CD1c-positive myeloid dendritic cell (primary cell): ENCODE measurements around the gene TSEN15.

Source experiments
- DNase-seq: peaks from one replicate; pipeline ENCODE4 v3.0.0-alpha.2; 2016; ENCODE audit errors: extremely low spot score

TSEN15 gene

DNA sequence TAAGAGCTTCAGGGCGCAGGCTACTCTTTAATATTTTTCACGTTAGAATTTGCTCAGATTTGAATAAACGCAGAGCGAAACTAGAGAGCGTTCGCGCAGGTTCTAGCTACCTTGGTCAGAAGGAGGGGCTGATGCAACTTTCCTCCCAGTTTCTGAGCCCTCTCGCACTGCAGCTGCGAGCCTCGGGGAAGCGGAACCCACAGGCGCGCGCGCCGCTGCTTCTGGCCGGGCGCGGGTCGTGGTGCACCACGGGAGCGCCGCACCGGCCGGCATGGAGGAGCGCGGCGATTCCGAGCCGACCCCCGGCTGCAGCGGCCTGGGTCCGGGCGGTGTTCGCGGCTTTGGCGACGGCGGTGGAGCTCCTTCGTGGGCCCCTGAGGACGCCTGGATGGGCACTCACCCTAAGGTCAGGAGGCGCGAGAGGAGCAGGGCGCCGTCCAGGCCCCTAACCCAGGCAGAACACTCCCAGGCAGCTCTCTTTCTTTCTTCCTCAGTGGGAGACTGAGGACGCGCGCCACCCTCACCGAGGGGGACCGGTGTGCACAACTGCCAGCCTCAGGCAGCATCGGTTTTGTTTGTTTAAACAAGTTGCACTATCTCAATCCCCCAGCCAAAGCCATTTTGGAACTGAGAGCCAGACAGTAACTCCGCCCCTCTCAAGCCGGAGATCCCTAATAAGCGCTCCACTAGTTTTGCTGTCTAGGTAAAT is at the start of gene TSEN15:
Gene TSEN15 (plus strand): TSS at position 246 of the 709 bp plus-strand sequence. CDS start 26 bp downstream, at position 272.
- peak; percentile 83 for DNase-seq

DNA sequence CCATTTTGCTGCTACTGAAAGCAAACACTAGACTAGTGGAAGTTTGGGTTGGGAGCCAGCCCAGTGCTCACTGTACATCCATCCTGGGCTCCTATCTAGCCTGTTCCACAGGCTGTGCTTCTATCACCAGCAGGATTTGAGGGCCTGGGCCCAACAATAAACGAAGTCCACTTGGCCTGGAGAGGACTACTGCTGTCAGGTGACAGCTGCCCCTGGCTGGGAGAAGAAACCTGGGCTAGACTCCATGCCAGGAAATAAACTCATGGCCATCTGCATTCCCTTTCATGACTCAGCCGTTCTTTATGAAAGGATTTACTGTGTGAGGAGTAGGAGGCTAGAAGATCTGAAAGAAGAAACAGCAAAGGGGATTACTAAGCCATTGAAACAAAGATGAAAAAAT is 49.5 kb upstream of the TSEN15 start:
- no peak for DNase-seq

DNA sequence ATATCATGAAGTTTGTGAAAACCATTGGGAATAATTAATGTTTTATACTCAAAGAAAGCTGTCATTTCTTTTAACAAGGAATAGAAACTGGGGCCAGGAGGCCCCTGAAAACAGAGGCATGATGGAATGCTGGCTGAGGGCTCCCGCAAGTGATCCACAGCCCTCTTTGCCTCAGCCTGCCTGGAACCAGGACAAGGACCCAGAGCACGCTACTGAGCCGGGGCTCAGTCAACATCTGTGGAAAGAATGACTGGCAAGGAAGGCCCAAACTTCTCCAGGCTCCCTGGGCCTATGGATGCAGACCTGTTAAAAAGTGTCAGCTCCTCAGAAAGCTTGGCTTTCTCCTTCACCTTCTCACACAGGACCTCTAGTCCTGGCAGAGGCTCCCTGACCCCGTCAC is 46.6 kb upstream of the TSEN15 start:
- DNase-seq, result no peak

DNA sequence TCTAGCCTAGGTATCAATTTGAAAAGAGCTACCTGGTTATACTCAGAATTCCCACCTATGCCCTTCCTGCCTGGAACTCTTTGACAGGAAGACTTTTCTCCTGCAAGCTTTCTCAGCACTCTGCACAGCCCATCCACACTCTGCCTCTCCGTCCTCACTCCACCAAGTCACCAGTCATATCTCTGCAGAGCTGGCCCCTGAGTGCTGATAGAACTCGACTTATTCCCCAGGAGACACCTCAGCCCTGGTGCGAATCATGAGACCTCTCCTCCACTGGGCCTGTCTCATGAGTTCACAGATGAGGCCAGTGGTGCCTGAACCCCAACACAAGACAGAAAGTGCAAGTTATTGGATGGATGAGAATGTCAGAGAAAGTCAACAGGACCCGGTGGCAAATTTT is 46.0 kb upstream of the TSEN15 start:
- no peak for DNase-seq

DNA sequence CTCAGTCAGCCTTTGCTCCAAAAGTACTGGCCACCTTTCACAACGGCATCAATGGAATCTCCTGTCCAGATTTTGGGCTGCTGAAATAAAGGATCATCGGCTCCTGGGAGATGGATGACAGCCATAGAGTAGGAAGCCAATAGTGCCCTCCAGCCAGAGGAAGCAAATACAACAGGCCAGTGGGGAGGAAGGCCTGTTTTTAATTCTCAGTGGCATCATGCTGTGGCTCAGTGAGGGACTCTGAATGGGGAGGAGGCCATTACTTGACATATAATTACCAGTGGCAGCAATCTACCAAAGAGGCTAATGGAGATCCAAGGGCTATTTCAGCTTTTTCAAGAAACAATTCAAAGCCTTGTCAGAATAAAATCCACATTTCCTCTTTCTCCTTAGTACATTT is 40.7 kb upstream of the TSEN15 start:
- DNase-seq, result no peak

DNA sequence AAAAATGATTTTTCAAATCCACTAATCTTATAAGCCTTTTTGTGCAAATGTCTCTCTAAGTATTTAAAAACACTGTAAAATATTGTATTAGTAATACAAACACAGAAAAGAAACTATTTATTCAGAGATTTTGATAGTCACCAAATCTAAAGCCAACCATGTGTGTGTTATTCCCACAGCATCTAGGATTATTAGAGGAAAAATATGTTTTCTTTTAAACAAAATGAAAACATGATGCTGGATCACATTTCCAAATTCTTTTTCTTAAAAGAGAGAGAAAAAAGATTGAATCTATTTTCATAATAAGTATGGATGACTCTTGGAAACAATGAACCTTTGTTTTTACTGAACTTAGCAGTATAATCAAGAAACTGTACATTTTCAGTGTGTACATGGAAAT is 39.3 kb upstream of the TSEN15 start:
- no peak for DNase-seq

DNA sequence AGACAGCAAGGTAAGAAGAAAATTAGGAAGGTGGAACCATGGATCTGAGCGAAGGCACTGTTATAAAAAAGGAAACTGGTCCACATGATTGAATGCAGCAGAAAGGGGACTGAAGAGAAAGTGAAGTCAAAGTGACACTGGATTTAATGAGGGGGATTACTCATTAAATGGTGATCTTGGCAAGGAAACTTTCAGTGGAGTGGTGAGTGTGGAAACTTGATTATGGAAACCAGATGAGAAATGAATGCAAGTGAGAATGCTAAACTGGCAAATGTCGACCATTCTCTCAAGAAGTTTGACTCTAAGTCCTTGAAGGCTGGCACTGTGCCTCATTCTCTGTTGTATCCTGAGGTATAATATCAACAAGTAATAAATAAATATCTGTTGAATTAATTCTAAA is 37.3 kb upstream of the TSEN15 start:
- DNase-seq, result no peak

DNA sequence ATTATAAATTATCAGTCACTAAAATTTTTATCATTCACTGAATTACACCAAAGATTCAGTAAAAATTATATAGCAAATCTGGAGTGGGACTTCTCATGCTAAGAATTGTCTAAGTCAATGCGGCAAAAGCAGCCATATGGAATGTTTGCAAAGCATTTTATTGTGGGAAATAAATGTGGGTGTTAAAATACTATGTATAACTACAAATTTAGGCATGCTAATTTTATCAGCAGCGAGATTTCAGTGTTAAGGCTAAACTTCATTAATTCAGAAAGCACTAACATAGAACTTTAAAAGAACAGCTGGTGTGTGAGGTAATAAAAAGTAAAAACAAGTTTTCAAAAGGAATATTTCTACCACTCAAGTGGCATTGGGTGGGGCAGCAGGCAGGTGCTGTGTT is 35.4 kb upstream of the TSEN15 start:
- DNase-seq, result no peak

DNA sequence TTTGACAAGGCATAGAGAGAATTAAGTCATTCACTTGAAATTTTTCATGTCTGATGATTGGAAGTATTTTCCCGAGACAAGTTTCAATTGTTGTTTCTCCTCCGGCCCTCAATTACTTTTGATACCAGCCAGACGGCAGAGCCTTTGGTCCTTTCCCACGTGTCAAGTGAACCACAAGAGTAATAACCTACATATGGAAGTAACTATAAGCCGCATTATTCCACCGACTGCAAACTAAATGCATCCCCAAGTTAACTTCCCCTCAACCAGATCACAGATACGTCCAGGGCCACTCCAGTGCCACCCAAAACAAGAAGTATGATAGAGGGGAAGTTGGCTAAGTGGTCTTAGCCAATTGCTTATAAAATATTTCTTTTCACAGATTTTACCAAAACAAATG is 34.2 kb upstream of the TSEN15 start:
- DNase-seq, result peak; percentile 65

DNA sequence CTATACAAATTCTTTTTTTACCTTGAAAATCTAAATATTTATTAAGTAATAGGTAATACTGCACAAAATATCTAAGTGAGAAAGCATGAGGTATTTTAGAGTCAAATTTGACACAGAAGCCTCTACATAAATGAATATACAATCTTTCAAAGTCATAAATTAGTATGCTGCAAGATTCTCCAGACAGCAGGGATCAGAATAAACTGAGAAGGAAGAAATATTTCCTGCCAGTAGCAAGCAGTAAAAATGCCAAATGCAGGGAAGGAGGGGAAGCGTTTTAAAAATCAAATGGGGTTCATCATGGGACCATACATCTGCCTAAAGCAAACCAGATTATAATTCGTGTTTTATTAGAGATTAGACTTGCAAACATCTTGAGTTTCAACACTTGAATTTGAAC is 32.9 kb upstream of the TSEN15 start:
- no peak for DNase-seq

DNA sequence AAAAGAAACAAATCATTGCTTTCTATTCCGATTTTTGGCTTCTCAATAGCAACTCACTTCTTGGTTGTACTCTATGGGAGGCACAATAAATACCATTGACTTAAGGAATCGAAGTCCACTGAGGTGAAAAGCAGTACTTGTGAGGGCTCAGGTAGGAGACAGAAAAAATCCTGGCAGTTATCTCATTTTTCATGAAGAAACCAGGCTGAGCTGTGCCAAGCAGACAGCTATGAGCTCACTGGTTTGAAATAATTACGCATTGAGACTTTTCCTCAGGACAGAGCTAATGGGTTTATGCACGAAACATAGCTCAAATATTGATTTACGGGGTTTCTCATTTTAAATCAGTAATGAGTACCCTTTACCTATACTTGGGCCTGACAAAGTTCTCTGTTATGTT is 32.5 kb upstream of the TSEN15 start:
- no peak for DNase-seq

DNA sequence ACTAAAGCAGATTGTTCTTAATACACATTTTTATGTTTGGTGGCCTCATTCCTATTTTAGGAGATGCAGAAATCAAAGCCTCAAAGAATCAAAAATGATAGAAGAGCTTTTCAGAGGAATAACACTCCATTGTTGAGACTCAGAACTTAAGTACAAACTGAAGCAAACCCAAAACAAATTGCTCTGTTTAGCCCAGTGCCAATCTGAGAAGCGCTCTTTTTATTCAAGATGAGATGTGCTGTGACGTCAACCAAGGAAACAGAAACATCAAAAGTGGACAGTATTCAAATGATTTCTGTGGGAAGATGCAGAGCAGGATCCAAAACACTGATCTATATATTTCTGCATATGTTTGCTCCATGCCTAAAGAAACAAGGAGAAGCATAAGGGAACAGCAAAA is 32.0 kb upstream of the TSEN15 start:
- no peak for DNase-seq

DNA sequence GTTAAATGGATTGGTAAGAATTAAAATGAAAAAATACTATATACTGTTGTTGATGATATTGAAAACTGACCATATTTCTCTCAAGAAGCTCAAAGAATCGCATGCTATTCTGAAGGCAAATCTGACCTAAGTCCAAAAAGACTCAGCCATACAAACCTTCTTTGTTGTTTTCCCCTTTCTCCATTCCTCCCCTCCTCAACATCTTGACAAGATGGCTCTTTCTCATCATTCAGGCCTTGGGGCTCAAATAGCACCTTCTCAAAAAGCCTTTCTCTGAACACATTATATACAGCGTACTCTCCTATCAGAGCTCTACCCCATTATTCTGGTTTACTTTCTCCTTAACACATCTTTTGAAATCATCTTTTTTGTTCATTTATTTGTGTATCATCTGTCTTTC is 31.2 kb upstream of the TSEN15 start:
- no peak for DNase-seq

DNA sequence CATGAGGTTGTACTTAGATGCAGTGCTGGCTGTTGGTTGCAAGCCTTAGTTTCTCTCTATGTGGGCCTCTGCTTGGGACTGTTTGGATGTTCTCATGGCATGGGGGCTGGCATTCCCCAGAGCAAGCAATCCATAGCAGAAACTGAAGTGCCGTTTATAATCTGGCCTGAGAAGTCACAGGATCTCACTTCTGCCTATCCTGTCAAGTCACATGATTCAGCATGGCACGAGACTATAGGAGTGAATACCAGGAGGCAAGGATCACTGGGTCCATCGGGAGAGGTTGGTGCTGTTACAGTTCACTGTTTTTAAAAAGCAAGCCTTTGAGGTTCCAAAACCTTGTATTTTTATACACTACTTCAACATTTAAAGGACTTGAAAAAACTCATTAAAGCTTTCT is 30.7 kb upstream of the TSEN15 start:
- DNase-seq, result no peak

DNA sequence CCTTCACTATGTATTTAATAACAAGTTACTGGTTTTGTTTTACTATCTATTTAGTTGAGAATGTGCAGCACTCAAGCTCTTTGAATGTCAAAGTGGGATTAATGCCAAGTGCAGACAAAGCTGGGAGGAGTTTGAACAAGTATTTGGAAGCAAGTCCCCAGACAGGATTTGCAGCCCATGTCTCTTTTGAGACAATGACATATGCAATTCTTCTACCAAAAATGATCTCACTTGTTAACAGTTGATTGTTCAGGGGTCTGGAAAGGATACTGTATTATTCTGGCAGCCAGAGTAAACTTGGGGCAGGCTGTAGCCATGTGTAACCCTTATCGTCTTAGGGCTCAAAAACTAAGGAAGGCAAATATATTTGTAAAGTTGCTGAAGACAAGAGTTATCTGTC is 29.8 kb upstream of the TSEN15 start:
- DNase-seq, result no peak

DNA sequence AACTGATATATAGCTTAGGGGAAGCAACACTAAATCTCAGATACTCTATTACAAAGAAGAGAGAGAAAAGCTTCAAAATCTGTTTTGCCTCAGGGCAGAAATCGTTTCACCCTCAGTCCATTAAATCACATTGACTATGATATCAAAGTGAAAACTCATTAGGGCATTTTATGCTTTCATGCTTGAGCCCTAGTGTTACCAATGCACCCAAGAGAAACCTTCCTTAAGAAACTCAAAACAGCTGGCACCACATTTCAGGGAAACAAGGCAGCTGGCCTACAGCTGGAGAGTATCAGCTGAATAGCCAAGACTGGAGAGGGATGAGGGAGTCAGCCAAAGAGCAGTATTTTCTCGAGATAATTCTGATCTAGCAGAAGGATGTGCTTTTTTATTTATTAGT is 28.9 kb upstream of the TSEN15 start:
- no peak for DNase-seq

DNA sequence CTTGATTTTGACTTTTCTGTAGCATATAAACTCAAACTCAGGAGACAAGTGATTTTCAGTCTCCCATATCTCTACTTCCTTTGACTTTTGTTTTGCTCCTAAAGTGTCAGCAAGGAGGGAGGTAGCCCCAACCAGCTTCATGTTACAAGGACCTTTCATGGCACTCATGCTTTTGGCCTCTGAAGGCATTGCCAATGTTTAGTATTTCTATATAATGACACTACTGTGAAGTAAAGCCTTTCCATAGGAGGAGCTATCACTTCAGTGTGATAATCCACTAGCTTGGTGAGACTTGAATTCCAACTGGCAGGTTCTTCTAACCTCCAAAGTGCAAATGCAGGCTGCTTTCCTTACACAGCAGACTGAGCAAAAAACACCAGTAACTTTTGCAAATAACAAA is 28.4 kb upstream of the TSEN15 start:
- DNase-seq, result no peak

DNA sequence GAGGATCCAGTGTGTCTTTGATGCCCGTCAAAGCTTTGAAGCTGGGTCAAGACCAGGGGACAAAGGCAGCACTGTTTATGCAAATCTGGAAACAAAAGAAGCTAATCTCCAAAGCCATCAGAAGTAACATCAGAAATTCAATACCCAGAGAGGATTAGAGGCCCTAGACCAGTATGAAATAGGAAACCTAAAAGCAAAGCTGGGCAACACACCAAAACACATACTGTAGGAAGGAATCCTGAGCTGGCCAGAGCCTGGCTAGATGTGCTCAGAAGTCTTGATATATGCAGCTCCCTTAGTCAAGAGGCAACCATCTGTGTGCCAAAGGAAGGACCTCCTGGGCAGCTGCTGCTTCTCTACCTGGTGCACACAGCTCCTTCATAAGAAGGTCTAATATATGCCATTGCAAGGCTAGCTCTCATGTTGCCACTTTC is 26.3 kb upstream of the TSEN15 start:
- no peak for DNase-seq

DNA sequence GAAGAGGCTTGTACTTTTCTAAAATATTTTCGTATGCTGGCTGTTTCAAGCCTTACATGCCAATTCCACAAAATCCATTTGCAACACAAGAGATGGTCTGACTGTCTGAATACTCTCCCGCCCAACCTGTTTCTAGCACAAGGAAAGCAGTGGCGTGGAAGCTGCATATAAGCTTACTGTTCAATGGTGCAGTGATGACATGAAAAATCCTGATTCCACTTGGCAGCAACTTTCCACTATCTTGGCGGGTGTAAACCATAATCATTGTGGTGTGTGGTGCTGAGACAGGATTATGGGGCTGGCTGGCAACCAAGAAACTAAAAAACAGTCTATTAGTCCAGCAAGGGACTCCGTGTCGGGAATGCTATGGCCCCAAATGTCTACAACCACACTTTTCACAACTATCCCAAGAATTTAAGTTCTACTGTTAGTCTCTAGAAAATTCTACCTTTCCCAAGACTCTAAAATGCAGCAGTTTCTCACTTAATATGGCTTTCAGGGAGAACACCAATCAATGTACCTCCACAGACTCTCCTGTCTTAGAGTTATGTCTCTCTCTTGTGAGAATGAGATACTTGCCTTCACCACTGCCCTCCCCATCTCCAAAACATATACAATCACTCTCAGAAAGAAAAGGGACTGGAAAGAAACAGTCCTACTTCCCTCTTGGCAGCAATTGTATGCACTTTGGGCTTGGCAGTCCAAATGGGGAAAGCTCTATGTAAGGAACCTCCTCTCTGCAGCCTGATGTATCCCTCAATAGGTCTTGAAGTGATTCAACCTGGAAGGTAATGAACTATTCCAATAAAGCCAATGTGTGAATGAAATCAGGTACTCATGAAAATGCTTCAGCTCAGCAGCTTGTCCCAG is 23.5 kb upstream of the TSEN15 start:
- no peak for DNase-seq

DNA sequence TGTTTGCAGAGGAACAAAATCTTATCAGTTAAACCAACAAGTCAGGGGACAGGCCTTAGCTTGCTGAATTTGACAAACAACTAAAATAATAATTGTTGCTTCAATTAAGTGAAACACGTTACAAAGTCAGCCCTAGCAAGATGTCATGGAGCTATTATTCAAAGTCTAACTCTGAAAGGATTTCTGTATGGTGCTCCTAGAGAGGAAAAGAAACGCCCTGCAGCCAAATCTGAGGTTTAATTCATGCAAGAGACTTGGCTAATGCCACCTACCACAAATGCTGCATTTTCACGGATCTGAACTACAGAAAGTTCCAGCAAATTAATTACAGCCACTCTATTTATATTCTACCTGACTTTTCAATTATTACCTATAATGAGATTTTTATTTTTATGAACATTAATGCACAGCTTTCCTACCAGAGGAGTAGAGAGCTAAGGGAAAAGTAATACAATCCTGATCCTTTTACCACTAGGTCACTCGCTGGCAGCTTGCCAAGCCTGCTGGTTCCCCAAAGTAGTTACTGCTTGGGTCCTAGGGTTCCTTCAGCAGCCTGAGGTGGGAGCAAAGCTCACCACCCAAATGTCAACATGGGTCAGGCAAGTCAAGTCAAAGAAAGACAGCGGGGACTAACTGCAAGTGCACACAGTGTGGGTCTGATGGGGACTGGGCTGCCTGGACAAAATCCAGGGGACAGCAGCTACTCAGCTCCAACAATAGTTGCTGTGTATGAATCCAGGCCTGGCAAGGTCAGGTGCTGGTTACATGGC is 22.5 kb upstream of the TSEN15 start:
- peak; percentile 19 for DNase-seq

DNA sequence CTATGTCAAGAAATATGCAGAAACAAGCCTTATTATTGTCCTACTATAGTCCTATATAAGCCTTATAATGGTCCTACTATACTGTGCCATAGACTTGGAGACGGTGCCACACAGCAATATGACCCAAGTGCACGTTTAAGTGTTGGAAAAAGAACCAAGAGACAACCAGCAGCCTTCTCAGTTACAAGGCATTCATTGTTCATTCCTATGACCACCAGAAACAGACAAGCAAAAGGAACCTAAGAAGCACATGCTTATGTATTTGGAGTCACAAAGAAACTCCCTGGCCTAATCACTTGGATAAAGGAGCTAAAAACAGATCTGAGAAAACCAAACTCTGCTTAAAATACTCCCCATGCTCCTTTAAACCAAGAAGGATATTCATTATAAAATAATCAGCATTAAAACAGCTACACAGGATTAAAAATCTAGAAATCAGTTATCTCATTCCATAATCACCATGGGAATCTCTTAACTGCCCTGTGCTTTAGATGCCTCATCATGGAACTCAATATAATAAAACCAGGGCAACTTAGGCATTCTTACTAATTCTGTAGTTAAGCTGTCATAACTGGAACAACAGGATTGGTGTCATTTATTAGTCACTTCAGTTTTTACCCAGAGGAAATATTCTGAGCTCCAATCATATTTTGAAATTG is 21.0 kb upstream of the TSEN15 start:
- no peak for DNase-seq

DNA sequence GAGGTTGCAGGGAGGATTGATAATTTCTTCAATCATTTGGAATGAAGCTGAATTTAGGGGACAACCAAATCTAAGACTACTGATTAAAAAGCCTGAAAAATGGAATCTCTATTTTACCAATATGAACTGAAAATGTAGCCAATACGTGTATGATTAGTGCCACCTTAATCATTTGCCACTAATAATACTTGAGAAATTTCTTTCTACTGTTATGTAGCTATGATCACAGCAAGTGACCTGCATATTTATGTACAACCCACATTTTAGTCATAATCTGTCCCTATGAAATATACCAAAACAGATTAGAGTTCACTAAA is 20.5 kb upstream of the TSEN15 start:
- no peak for DNase-seq
